ENCODE measurements around the gene OR8U1.
"Not testable (repeated sequence)": the region's sequence is repeated elsewhere in the genome, so short reads cannot be mapped to it uniquely, and the experiment has no call there.

The OR8U1 gene

GRCh38 chr11:56375324-56375723, at the start of gene OR8U1:
Gene OR8U1, plus strand, starts transcription at chr11:56375624. Its CDS starts 0 bp downstream, at chr11:56375624.
- DNase-seq, result no peak

GRCh38 chr11:56331861-56332491, 43.4 kb upstream of the OR8U1 start:
- no peak for DNase-seq

- DNase-seq, result no peak
Observed at GRCh38 chr11:56333156-56333555, 42.3 kb upstream of the OR8U1 start.

GRCh38 chr11:56340289-56340688, 35.1 kb upstream of the OR8U1 start:
- DNase-seq, result no peak

- DNase-seq, result no peak
Observed at GRCh38 chr11:56345739-56346138, 29.7 kb upstream of the OR8U1 start, which contains the start of gene OR8K1. Gene OR8K1, plus strand, starts transcription at chr11:56346039. Its CDS starts 0 bp downstream, at chr11:56346039.

- no peak for DNase-seq
Observed at GRCh38 chr11:56353991-56354390, 21.4 kb upstream of the OR8U1 start, which contains the start of gene OR8J1. Gene OR8J1, plus strand, starts transcription at chr11:56354291. Its CDS starts 5,956 bp downstream, at chr11:56360247.

- no peak for DNase-seq
Observed at GRCh38 chr11:56380120-56380519, 4.7 kb downstream of the OR8U1 start.

GRCh38 chr11:56394381-56394780, 19.0 kb downstream of the OR8U1 start:
- no peak for DNase-seq

- no peak for DNase-seq
Observed at GRCh38 chr11:56396047-56396446, 20.6 kb downstream of the OR8U1 start.

GRCh38 chr11:56401858-56402461, 26.5 kb downstream of the OR8U1 start:
- DNase-seq, result not testable (repeated sequence)

GRCh38 chr11:56404393-56404792, 29.0 kb downstream of the OR8U1 start:
- no peak for DNase-seq

GRCh38 chr11:56410801-56411200, 35.4 kb downstream of the OR8U1 start:
- no peak for DNase-seq

- DNase-seq, result no peak
Observed at GRCh38 chr11:56412396-56412795, 37.0 kb downstream of the OR8U1 start, which contains the start of gene OR5AL1. Gene OR5AL1, plus strand, starts transcription at chr11:56412696.

Data from stimulated activated CD8-positive, alpha-beta memory T cell treated with anti-CD3 and anti-CD28 coated beads, Interleukin-4, amount 100 ng/mL, for 48 hours (primary cell).